Left ventricle myocardium superior (tissue), 1 donor: ENCODE data around the gene N4BP3. TPM values are rescaled to one million over a fixed set of nuclear protein-coding genes. Genes with fewer than 3 reads are reported as not detected.
"Not testable (repeated sequence)": the region's sequence is repeated elsewhere in the genome, so short reads cannot be mapped to it uniquely, and the experiment has no call there.

Experiments
- ATAC-seq: fragments of 200-7000 bp; cut with Tn5 transposase; one replicate; pipeline ENCODE4 v1.9.1; 2020; ENCODE audit warnings: mild to moderate bottlenecking, moderate library complexity
- DNase-seq: peaks from one replicate; pipeline ENCODE4 v3.0.0-alpha.2; 2020
- intact Hi-C: fragments of 100-400 bp; cut with micrococcal nuclease; formaldehyde crosslinking; loops from one replicate; pipeline ENCODE4 v1.11.0; 2022
- long read RNA-seq: library from polyadenylated mRNA; unstranded; transcript quantifications from one replicate; pipeline ENCODE4 v2.0.0, GENCODE V29; 2021
- total RNA-seq: library from RNA; stranded (reverse); fragmentation: NEBNext Ultra II Directional; extraction: Animal tissue kit (Norgen Biotek cat#: 25700); gene quantifications from one replicate; pipeline ENCODE4 v1.2.1, GENCODE V29; 2021
- donor health status: DM: no; HTN: yes; CAD: no; lungs with severe emphysema.

N4BP3 gene
- total RNA-seq: 2.7 TPM
- long read RNA-seq, full-length matches to known transcripts: 6 of 14 reads
- long read RNA-seq, partial matches to known transcripts: 2 of 14 reads
- long read RNA-seq, other reads (novel, unspliced or antisense): 6 of 14 reads

- DNase-seq: peak; percentile 64
- ATAC-seq: peak; percentile 67
- intact Hi-C loops: no loop called here
Measured at GRCh38 chr5:178113141-178113787, at the start of gene N4BP3. N4BP3 (plus strand) TSS chr5:178113532; CDS start chr5:178119584, 6,052 bp downstream.

GRCh38 chr5:178067755-178068154, 45.6 kb upstream of the N4BP3 start:
- ATAC-seq (no peak), DNase-seq (no peak)
- intact Hi-C loops: no loop called here

- ATAC-seq (no peak), DNase-seq (no peak)
- intact Hi-C loops: no loop called here
Measured at GRCh38 chr5:178068293-178068692, 45.0 kb upstream of the N4BP3 start.

GRCh38 chr5:178069909-178070308, 43.4 kb upstream of the N4BP3 start:
- no peak for DNase-seq
- no peak for ATAC-seq
- intact Hi-C loops: no loop called here

GRCh38 chr5:178071108-178071507, 42.2 kb upstream of the N4BP3 start:
- DNase-seq (no peak), ATAC-seq (no peak)
- intact Hi-C loops: no loop called here

GRCh38 chr5:178072749-178073148, 40.6 kb upstream of the N4BP3 start:
- no peak for DNase-seq
- ATAC-seq: no peak
- intact Hi-C loops: no loop called here

GRCh38 chr5:178074266-178074952, 38.9 kb upstream of the N4BP3 start:
- intact Hi-C loops: no loop called here
- no peak for DNase-seq
- no peak for ATAC-seq

- ATAC-seq, DNase-seq, intact Hi-C loops: not testable (repeated sequence)
Measured at GRCh38 chr5:178076965-178077364, 36.4 kb upstream of the N4BP3 start.

- intact Hi-C loops: no loop called here
- DNase-seq (no peak), ATAC-seq (no peak)
Measured at GRCh38 chr5:178077751-178078150, 35.6 kb upstream of the N4BP3 start.

GRCh38 chr5:178078197-178079010, 34.9 kb upstream of the N4BP3 start:
- no peak for ATAC-seq
- no peak for DNase-seq
- intact Hi-C loops: no loop called here

- intact Hi-C loops: no loop called here
- ATAC-seq (no peak), DNase-seq (no peak)
Measured at GRCh38 chr5:178080056-178080455, 33.3 kb upstream of the N4BP3 start.

GRCh38 chr5:178080618-178081410, 32.5 kb upstream of the N4BP3 start:
- intact Hi-C loops: no loop called here
- ATAC-seq (no peak), DNase-seq (no peak)

GRCh38 chr5:178081571-178082243, 31.6 kb upstream of the N4BP3 start:
- no peak for DNase-seq
- ATAC-seq: no peak
- intact Hi-C loops: no loop called here

- intact Hi-C loops: no loop called here
- no peak for ATAC-seq
- DNase-seq: no peak
Measured at GRCh38 chr5:178083922-178084321, 29.4 kb upstream of the N4BP3 start.

GRCh38 chr5:178085316-178085715, 28.0 kb upstream of the N4BP3 start:
- intact Hi-C loops: no loop called here
- DNase-seq (no peak), ATAC-seq (no peak)

GRCh38 chr5:178086266-178086665, 27.1 kb upstream of the N4BP3 start:
- DNase-seq (no peak), ATAC-seq (no peak)
- intact Hi-C loops: no loop called here

- ATAC-seq, DNase-seq, intact Hi-C loops: not testable (repeated sequence)
Measured at GRCh38 chr5:178087199-178087598, 26.1 kb upstream of the N4BP3 start.

- no peak for ATAC-seq
- intact Hi-C loops: no loop called here
- DNase-seq: no peak
Measured at GRCh38 chr5:178090856-178091255, 22.5 kb upstream of the N4BP3 start.

- ATAC-seq (no peak), DNase-seq (no peak)
- intact Hi-C loops: no loop called here
Measured at GRCh38 chr5:178093134-178093533, 20.2 kb upstream of the N4BP3 start.
